Measurements from ENCODE around the gene OTX1.

The OTX1 gene

DNA sequence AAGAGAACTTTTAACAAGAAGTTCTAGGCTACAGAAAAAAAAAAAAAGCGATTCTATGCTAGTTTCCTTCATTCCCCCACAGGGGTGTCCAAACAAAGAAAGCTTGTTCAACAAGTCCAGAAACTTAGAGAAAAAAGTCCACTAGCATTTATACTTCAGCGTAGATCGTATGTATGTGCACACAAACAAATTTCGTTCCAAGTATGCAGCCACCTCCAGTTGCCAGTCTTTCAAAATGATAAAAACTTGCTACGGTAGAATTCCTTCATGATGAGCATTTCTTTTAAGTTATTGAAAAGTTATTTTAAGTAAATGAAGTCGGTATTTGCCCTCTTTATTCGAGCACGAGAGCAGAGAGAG is 3.7 kb upstream of the OTX1 start:
- no peak for DNase-seq (ENCODE audit: low read depth, low spot score)

DNA sequence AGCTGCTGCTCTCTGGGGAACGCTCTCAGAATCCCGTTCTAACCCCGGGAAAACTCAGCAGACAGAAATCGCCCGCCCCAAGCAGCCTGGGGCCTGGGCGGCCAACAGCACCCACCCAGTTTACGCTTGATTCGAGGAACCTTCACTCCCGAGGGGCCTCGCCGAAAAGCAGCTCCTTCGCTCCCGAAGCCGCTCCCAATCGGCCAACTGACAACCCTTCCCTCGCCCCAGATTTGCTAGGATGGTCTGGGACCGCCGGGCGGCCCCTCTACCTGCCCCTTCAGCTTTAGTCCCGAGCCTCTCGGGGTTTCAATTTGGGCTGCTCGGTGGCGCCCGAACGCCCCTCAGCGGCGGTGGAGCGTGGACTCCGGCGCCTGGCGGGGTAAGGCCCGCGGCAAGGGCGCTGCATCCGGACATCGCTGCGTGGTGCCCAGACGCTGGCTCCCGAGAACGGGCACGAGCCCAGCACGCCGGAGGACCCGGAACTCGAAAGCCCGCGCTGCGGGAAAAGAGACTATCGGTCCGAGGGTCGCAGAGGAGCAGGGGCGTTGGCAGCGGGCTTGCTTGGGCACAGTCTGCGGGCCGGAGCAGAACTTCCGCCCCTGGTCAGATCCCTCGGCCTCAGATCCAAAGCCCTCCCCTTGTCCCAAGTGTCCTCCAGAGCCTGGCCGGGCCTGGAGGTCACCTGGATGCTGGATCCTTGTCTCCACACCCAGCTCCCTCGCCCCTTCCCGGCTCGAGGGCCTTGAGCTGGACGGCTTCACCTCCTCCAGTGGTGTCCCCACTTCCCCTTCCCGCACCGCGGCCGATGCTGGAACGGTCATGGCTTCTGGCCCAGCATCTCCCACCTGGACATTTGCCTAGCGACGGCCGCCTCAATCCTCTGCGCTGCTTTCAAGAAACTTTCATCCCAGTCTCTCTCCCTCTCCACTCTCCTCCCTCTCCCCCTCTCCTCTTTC is 3.0 kb upstream of the OTX1 start:
- peak; percentile 69 for DNase-seq (ENCODE audit: low read depth, low spot score)

DNA sequence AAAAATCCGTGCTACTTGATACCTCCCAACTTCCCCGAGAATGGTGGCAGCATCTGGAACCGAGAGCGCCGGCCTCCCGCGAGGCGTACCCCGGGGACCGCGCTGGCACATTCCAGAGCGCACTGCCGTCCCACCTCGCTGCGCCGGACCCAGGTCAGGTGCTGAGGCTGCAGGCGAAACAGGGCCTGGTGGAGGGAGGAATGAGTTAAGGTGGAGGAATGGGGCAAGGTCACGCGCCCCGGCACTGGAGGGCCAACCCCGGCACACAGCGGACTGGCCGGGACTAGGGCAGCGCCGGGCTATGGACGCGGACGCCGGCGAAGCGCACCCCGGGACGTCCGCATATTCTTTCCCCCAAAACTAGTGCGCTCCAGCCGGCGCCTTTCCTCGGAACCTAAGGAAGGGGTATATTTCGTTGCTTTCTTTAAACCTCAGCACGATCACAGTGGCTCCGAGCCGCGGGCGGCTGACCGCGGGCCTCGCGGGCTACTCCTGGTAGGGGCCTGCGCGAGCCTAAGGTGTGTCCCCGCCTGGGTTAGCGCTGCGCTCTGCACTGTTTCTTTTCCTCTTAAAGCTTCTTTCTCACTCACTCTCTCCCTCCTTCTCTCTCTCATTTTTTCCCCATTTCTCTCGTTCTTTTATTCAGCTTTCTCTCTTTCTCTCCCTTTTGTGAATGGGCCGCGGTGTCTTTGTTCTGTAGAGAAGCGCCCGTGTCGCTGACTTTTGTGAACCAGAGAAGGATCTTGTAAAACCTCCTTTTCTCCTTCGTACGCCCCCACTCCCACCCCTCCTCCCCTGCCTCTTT is 2.1 kb upstream of the OTX1 start:
- peak; percentile 76 for DNase-seq (ENCODE audit: low read depth, low spot score)

DNA sequence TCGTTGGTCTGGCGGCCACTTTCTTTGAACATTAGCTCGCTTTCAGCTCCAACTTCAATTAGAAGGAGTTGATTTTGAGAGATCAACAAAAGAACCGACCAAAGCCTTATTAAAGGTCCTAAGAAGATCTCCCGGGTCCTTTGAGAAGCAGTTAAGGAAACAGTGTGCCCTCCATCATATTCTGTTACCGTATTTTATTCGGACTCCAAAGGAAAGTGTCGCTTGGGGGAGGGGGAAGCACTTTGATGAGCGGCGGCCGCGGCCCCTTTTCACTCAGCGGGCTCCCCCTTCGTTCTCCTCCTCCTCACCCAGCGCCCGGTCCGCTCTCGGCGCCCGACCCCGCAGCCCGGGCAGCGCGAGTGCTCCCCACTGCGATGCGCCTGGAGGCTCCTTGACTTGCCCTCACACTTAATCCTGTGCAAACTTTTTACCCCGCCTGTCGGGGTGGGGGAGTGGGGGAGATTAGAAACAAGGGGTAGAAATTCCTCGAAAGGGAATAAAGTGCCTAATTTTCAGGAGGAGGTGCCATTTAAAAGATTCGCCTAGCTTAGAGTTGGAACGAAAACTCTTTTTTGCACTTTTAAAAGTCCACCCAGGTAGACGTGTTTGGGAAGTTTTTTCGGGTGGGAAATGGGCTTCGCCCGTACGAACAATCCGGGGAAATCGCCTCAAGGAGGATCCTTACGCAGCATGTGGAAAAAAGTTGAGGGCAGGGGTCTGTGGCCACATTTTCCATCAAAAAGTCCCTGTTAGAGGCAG is 1.2 kb upstream of the OTX1 start:
- DNase-seq (ENCODE audit: low read depth, low spot score), result peak; percentile 65

DNA sequence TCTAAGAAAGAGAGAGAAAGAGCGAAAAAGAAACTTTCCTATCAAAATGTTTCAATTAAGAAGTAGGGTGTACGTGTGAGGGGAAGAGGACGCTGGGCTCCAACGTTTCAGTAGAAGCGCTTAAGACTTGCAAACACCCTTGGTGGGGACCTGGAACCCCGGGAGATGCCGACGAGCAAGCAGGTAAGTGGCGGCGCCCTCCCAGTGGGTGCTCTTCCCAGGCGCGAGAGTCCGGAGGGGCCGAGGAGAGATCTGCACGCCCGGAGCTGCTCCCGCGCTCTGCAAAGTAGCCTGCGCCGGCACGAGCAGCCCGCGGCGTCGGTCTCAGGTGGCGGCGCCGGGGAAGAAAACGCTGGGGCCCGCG is 678 bp upstream of the OTX1 start:
- no peak for DNase-seq (ENCODE audit: low read depth, low spot score)

DNA sequence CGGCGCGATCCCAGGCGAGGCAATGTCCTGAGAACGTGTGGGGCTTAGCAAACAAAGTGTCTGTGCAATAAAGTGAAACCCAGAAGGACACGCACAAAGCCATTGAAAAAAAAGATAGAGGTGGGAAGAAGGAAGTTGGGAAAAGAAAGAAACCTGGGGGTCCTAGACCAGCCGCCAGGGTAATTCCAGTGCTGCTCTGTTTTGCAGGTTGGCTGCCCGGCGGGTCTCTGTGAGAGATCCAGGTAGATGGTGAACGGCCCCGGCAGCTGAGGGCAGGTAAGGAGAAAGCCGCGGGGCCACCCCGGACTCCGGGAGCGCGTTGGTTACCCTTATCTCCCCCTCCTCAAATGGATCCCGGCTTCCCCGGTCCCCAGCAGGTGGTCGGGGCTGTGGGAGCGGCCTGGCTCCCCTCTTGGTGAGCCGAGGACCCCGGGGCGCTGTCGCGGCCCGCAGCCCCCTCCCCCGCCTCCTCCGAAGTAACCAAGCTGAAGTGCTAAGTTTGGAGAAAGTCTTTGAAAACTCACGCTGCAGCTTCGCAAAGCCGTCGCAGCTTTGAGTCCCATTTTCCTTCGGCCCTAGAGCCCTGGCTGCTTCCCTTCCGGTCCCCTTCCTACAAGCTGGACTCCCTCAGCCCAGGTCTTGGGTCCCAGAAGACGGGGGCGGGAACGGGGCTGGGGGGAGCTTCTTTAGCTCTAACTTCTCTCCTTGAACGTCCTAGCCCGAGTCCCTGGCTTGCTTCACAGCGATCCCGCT is 588 bp downstream of the OTX1 start:
- DNase-seq (ENCODE audit: low read depth, low spot score), result peak; percentile 67

DNA sequence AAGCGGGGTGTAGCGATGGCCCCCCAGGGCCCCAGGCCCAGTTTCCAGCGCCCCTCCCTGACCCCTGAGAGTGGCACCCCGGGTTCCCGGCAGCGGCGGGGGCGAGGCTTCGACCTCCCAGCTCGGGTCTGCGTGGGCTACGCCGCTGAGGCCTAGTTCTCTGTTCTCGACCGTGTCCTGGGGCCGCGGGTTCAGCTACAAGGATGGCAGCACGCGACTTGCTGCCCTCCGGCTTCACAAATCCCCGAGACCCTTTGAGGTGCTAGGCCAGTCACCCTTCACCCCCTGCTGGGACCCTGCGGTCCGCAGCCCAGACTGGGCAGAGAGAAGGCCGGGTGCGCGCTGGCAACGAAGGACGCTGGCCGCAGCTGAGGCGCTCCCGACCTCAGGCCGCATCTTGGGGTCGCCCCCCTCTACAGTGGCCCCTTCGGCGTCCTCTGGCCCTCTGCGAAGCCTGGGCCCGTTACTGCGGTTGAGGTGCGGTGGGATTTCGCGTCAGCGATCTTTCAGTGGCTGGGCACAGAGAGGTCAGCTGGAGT is 1.2 kb downstream of the OTX1 start:
- peak; percentile 14 for DNase-seq (ENCODE audit: low read depth, low spot score)

DNA sequence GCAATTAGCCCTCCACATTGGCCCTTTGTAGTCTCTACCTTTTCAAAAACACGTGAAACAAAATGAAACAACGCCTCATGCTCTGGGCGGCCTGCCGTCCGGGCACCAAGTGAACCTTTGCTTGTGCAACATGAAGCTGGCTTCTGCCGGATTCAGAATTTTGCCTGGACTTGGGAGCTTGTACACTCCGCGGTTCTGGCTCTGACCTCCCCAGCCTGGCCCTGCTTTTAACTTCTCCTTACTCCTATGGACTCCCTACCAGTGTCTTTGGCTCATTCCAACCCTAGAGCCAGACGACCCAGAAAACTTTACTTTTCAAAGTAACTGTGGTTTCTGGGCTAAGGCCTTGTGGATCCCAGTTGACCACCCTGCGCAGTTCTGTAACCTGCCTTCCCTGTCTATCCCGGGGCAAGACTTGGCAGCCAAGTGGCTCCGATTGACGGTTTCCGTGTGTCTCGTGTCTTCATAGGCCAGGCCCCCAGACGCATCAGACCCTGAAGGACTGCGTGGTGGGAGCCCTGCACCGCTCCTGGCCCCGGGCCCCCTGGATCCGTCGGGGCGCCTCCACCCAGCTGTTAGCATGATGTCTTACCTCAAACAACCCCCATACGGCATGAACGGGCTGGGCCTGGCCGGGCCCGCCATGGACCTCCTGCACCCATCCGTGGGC is 1.9 kb downstream of the OTX1 start:
- peak; percentile 43 for DNase-seq (ENCODE audit: low read depth, low spot score)

DNA sequence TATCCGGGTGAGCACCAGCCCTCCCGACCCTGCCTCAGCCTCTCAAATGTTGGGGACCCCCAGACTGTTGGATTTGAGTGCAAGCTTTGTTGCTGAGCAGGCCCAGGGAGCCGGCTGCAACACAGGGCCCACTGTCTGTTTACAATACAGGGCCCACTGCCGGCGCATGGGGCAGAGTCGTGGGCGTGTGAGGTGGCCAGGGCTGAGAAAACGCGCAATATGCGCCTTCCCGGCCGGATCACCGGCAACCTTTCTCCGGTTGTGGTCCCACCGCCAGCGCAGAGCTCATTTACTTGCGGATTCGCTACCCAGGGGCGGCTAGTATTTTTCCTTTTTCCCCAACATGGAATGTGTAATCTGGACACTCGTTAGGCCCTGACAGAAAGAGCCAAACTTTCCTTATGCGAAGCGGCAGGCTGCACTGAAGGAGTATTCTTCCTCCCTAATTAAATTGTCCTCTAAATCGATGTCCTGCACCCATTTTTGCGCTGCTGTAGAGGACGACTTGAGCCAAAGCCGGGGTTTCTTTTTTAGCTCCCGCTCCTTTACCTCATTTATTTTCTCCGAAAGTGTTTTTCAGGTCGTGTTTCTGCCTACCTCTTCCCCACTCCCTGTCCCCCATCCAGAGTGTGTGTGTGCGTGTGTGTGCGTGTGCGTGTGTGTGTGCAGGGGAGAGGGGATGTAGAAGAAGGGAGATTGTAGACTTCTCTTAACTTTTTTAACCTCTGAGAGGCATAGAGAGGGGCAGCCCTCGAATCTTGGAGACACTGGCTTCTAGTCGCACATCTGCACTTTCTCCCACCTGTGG is 2.7 kb downstream of the OTX1 start:
- peak; percentile 32 for DNase-seq (ENCODE audit: low read depth, low spot score)

DNA sequence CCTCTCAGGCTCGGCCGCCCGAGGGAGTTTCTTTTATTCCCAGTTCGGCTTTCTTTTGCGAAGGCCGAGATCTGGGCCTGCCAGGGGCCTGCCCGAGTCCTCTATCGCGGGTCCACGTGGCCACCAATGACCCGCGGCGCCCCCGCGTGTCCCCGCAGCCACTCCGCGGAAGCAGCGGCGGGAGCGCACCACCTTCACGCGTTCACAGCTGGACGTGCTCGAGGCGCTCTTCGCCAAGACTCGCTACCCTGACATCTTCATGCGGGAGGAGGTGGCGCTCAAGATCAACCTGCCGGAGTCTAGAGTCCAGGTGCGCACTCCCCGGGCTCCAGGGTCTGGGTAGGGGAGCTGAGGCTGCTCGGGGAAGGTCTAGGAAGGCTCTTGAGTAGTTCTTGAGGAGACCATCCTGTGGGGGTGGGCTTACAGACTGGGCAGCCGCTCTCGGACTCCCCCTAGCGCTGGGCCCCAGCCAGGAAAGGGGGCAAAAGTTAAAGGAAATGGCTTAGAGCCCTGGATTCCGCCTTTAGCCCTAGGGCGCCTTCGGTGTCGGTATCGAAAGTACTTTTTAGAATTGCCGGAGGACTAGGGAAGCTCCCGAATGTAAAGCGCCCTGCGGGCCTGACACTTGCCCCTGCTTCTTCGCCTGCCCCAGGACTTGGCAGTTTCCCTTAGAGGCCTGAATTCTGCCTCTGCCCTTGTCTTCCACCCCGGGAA is 3.4 kb downstream of the OTX1 start:
- DNase-seq (ENCODE audit: low read depth, low spot score), result peak; percentile 92

DNA sequence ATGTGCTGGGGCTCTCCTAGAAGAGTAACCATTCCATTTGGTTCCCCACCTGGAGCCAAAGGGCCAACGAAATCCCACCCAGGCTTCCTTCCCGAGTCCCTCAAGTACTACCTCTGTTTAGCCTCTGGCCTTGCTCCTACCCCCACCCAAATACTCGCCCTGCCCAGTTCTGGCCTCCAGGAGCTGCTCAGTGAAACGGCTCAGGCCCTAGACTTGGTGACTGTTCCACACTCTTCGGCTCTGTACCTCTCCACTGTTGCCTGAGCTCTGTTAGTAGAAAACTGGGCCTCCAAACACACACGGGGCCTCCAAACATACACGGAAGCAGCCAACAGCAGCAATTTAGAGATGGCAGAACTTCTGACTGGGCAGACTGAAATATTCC is 4.2 kb downstream of the OTX1 start:
- no peak for DNase-seq (ENCODE audit: low read depth, low spot score)

DNA sequence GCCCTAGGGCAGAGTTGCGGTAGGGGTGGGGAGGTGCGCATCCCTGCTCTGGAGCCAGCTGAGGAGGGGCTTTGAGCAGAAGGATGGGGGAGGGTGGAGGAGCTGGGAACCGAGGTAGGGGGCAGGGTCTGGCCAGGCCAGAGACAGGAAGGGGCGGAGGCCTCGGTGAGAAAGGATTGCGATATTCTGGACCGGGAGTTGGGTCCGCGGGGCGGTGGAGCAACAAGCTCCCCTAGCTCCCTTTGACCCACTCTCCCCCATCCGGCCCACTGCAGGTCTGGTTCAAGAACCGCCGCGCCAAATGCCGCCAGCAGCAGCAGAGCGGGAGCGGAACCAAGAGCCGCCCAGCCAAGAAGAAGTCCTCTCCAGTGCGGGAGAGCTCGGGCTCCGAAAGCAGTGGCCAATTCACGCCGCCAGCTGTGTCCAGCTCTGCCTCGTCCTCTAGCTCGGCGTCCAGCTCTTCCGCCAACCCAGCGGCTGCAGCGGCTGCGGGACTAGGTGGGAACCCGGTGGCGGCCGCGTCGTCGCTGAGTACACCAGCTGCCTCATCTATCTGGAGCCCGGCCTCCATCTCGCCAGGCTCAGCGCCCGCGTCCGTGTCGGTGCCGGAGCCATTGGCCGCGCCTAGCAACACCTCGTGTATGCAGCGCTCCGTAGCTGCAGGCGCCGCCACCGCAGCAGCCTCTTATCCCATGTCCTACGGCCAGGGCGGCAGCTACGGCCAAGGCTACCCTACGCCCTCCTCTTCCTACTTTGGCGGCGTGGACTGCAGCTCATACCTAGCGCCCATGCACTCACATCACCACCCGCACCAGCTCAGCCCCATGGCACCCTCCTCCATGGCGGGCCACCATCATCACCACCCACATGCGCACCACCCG is 4.8 kb downstream of the OTX1 start:
- DNase-seq (ENCODE audit: low read depth, low spot score), result peak; percentile 55

DNA sequence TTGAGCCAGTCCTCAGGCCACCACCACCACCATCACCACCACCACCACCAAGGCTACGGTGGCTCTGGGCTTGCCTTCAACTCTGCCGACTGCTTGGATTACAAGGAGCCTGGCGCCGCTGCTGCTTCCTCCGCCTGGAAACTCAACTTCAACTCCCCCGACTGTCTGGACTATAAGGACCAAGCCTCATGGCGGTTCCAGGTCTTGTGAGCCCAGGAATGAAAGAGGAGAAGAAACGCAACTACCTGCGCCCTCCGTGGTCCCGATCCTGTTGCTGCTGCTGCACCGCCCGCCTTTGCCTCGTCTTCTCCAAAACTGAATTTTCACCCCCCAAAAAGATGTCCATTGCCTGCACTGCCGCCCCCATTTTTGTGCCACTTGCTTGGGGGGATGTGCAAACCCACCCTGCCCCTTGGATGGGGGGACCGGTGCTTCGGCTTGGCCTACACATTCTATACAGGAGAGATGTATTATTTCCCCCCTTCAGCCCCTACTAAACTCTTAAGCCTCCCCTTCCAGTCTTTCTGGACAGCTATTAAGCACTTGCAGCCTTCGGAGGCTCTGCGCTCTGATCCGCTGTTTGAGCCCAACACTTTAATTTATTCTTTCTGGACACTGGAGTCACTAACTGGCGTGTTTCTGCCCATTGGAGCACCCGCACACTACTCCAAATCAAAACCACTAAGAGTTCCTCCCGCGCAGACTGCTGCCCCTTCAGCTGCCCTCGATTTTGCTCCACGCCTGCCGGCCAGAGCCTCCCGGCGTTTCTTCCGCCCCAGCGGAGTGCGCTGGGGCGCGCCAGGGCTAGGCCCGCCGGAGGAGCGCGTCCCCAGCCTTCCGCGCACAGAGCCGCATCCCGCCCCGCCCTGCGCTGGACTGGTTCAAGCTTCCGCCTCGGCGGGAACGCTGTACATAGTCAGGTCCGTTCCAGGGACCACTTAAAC is 5.7 kb downstream of the OTX1 start:
- DNase-seq (ENCODE audit: low read depth, low spot score), result peak; percentile 63

DNA sequence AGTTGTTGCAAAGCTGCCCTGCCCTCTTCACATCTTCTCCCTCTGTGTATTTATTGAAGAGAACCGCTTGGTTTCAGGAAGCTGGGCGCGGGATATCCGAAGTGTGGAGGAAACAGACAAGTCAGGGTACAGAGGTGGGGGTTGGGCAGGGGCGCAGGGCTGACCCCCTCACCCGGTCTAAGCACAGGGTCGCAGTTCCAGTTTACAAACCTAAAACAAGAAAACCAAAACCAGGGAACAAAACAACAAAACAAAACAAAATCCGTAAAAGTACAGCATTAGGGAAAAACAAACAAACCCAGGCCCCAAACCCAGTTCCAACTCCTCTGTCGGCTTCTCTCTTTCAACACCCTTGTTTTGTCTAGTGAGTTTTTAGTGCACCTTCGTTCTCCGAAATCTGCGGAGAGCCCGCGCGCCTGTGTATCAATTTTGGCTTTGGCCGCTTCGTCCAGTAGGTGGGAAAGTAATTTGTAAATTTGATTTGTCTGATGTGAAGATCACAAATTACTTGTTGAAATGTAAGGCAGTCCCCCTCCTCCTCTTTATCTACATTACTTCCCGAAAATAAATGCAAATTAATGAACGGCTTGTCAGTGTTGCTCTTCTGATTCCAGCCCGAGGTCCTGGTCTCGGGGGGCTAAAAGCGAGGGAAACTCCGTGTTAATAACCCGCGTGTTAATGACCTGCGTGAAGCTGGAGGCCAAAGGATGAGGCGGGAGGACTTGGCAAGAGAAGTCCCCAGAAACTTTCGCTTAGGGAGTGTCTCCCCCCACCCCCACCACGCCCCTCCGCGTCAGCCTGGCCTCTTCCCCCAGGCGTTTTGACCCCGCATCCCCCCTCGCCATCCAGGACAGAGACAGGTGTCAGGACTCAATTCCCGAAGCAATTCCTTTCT is 6.9 kb downstream of the OTX1 start:
- peak; percentile 42 for DNase-seq (ENCODE audit: low read depth, low spot score)

DNA sequence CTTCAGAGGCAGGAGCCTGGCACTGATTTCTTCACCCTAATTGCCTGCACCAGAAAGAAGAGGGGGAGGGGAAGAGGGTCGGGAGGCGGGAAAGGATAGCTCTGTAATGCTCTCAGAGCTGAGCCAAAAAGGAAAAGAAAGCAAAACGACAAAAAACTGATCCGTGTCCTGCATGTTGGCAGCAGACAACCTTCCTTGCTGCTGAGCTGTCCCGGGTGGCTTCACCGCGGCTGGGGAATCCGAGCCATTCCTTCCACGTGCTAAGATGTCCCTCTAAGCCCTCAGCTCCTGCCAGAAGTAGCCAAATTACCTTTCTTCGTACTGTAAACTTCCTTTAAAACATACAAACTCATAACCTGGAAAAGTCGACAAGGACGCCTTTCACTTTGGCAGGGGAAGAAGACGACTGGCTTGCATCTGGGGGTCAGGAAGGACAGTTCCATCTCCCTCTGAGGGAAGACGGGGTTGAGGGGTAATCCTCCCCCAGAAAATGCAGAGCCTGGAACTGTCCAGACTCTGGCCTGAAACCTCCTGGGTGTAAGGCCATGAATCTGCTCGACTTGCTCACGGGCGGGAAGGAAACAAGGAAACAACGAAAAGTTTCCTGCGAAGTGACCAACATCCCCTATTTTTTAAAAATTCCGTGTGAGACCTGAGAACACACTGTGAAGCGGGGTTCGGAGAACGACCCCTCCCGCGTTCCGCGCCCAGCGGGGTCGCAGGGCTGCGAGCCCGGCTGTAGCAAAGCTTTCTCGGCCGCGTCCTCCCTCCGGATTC is 7.7 kb downstream of the OTX1 start:
- peak; percentile 68 for DNase-seq (ENCODE audit: low read depth, low spot score)
